Fibroblast of pulmonary artery (primary cell): Measurements from ENCODE around the gene SNAP91.
A peak's percentile ranks its signal among the peaks of the same experiment; 100 is the strongest.

ENCODE experiments used
- DNase-seq: peaks from one replicate; pipeline ENCODE4 v3.0.0-alpha.2; 2010; ENCODE audit warnings: low read depth
- H3K4me3 ChIP-seq: replicated peaks from 2 replicates; pipeline ENCODE4 v1.5.1; 2011; ENCODE audit warnings: low read depth, mild to moderate bottlenecking, control low read depth, low read length, moderate library complexity
- CTCF ChIP-seq: IDR thresholded peaks from 2 replicates; pipeline ENCODE4 v1.5.1; 2011; ENCODE audit warnings: mild to moderate bottlenecking, control low read depth, low read length, inconsistent platforms; ENCODE audit errors: missing control alignments

Gene SNAP91

GRCh38 chr6:83546636-83547035 lies 162.3 kb downstream of the SNAP91 start:
- DNase-seq = no peak
- no peak overlapping the region for H3K4me3 ChIP-seq
- no peak for TF ChIP-seq CTCF

GRCh38 chr6:83539678-83540077 lies 169.2 kb downstream of the SNAP91 start:
- TF ChIP-seq CTCF = no peak
- H3K4me3 ChIP-seq = no peak overlapping the region
- no peak for DNase-seq

GRCh38 chr6:83536647-83537589 lies 172.0 kb downstream of the SNAP91 start:
- TF ChIP-seq CTCF = no peak
- no peak for DNase-seq
- no peak overlapping the region for H3K4me3 ChIP-seq

GRCh38 chr6:83536034-83536646 lies 172.8 kb downstream of the SNAP91 start:
- DNase-seq = peak; percentile 69
- TF ChIP-seq CTCF = peak; percentile 87

GRCh38 chr6:83518816-83519480 lies 190.0 kb downstream of the SNAP91 start:
- H3K4me3 ChIP-seq = no peak overlapping the region
- TF ChIP-seq CTCF = peak; percentile 55
- DNase-seq = peak; percentile 39

More at GRCh38 chr6:83536034-83536646, 172.8 kb downstream of the SNAP91 start:
- no peak overlapping the region for H3K4me3 ChIP-seq

- H3K4me3 ChIP-seq = no peak overlapping the region
- DNase-seq = no peak
- no peak for TF ChIP-seq CTCF
These were observed 191.4 kb downstream of the SNAP91 start for GRCh38 chr6:83517500-83517899.
